Right lobe of liver (tissue), 4 donors: Measurements from ENCODE around the gene SMARCB1.

Experiments
- POLR2A ChIP-seq: fragments of 450-650 bp; IDR thresholded peaks from one replicate; pipeline ENCODE4 v1.6.1; 2017; ENCODE audit warnings: antibody characterized with exemption, mild to moderate bottlenecking
- TF ChIP-seq, protein P1 (sequence below), 4 donors: fragments of 200-600 bp in 3 of 4; fragments of 450-650 bp in 1 of 4; IDR thresholded peaks; one replicate each; pipeline versions ENCODE4 v1.5.1 to v1.8.0; 2016 to 2022; ENCODE audit warnings: antibody characterized with exemption in 4 of 4, mild to moderate bottlenecking in 2 of 4
- donor health status: DM: no; HTN: no; CAD: no.
- donor health status: DM: no; HTN: no; CAD: no.
- donor health status: DM: no; HTN: yes; CAD: no.

DNA sequence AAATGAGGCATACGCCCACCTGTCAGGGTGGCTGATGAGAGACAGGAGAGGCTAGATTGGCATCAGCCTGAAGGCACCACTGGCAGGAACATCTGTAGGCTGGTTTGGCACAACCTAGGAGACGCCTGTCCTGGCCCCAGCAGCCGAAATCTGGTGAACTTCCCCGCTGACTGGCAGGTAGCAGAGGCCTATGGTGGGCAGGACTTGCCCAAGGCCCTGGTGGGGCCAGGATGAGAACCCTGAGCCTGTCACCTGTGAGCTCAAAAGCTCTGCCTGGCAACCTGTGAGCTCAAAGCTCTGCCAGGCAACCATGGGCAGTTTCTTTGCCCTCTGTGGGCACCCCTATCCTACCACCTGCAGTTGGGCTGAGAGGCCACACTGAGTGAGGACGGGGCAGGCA is 49.5 kb downstream of the SMARCB1 start:
- TF ChIP-seq, protein P1, sequence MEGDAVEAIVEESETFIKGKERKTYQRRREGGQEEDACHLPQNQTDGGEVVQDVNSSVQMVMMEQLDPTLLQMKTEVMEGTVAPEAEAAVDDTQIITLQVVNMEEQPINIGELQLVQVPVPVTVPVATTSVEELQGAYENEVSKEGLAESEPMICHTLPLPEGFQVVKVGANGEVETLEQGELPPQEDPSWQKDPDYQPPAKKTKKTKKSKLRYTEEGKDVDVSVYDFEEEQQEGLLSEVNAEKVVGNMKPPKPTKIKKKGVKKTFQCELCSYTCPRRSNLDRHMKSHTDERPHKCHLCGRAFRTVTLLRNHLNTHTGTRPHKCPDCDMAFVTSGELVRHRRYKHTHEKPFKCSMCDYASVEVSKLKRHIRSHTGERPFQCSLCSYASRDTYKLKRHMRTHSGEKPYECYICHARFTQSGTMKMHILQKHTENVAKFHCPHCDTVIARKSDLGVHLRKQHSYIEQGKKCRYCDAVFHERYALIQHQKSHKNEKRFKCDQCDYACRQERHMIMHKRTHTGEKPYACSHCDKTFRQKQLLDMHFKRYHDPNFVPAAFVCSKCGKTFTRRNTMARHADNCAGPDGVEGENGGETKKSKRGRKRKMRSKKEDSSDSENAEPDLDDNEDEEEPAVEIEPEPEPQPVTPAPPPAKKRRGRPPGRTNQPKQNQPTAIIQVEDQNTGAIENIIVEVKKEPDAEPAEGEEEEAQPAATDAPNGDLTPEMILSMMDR (IDR thresholded peaks at IDR 0.05) = no peak
- no peak for TF ChIP-seq POLR2A
